NCI-H1417 treated with DMSO at 0.1 percent for 48 hours (cell line): ENCODE results near the gene MLC1.

Source experiments
- DNase-seq: peaks from one replicate; lab custom pipeline; 2025; lab: John Stamatoyannopoulos, UW

Gene MLC1

GRCh38 chr22:50076646-50077535, 8.3 kb downstream of the MLC1 start:
- no peak for DNase-seq

GRCh38 chr22:50074551-50075530, 10.4 kb downstream of the MLC1 start:
- DNase-seq = no peak

- DNase-seq = no peak
These were observed 11.2 kb downstream of the MLC1 start for GRCh38 chr22:50074056-50074455.

GRCh38 chr22:50072714-50073538, 12.3 kb downstream of the MLC1 start:
- no peak for DNase-seq

- DNase-seq = no peak
These were observed 13.1 kb downstream of the MLC1 start for GRCh38 chr22:50072167-50072555.

GRCh38 chr22:50071432-50072166, 13.6 kb downstream of the MLC1 start:
- no peak for DNase-seq

- no peak for DNase-seq
These were observed 14.9 kb downstream of the MLC1 start for GRCh38 chr22:50070366-50070765.

- no peak for DNase-seq
These were observed 17.1 kb downstream of the MLC1 start for GRCh38 chr22:50068096-50068495.

GRCh38 chr22:50067244-50067643, 18.0 kb downstream of the MLC1 start:
- no peak for DNase-seq

- DNase-seq = no peak
These were observed 20.8 kb downstream of the MLC1 start for GRCh38 chr22:50064453-50064852.

GRCh38 chr22:50063589-50064393, 21.4 kb downstream of the MLC1 start:
- DNase-seq = no peak

GRCh38 chr22:50062509-50063135, 22.6 kb downstream of the MLC1 start:
- no peak for DNase-seq

- no peak for DNase-seq
These were observed 23.3 kb downstream of the MLC1 start for GRCh38 chr22:50061824-50062355.

GRCh38 chr22:50061141-50061823, 23.9 kb downstream of the MLC1 start:
- DNase-seq = no peak

- no peak for DNase-seq
These were observed 24.6 kb downstream of the MLC1 start for GRCh38 chr22:50060441-50061140.

- DNase-seq = no peak
These were observed 25.4 kb downstream of the MLC1 start for GRCh38 chr22:50059881-50060262.

GRCh38 chr22:50058906-50059880, 26.0 kb downstream of the MLC1 start:
- DNase-seq = no peak
